Measurements from ENCODE around the gene HS3ST6. TPM values are rescaled to one million over a fixed set of nuclear protein-coding genes. Genes with fewer than 3 reads are reported as not detected.
"Not testable (repeated sequence)": the region's sequence is repeated elsewhere in the genome, so short reads cannot be mapped to it uniquely, and the experiment has no call there.

HS3ST6 gene
- total RNA-seq, 6 experiments from 2014 or later: not detected

- Mint-ChIP-seq H3K27me3 (ENCODE audit: insufficient read depth) (peaks cover 21% of the 10 kb centered on the region), H3K4me1 (ENCODE audit: low read depth) (no peaks in the 10 kb centered on the region), H3K36me3 (ENCODE audit: low read depth) (no peaks in the 10 kb centered on the region), H3K9me3 (no peaks in the 10 kb centered on the region), H3K27ac (no peak overlapping the region), H3K4me3 (no peak overlapping the region)
- no peak for TF ChIP-seq CTCF (IDR thresholded peaks at IDR 0.05)
- DNase-seq: no peak
Observed at GRCh38 chr16:1884889-1885288, 33.3 kb downstream of the HS3ST6 start.

GRCh38 chr16:1884155-1884760 is 34.0 kb downstream of the HS3ST6 start:
- no peaks in the 10 kb centered on the region for H3K9me3 Mint-ChIP-seq
- H3K4me1 Mint-ChIP-seq (ENCODE audit: low read depth): no peaks in the 10 kb centered on the region
- no peaks in the 10 kb centered on the region for H3K36me3 Mint-ChIP-seq (ENCODE audit: low read depth)
- no peak for DNase-seq
- peak; percentile 52 for TF ChIP-seq CTCF (IDR thresholded peaks at IDR 0.05)
- H3K27ac Mint-ChIP-seq: no peak overlapping the region
- no peak overlapping the region for H3K4me3 Mint-ChIP-seq
- H3K27me3 Mint-ChIP-seq (ENCODE audit: insufficient read depth): peaks cover 15% of the 10 kb centered on the region

GRCh38 chr16:1881172-1881571 is 37.0 kb downstream of the HS3ST6 start:
- not testable (repeated sequence) for DNase-seq

GRCh38 chr16:1879477-1879876 is 38.7 kb downstream of the HS3ST6 start:
- no peak for DNase-seq
- Mint-ChIP-seq H3K4me3 (no peak overlapping the region), H3K36me3 (ENCODE audit: low read depth) (no peaks in the 10 kb centered on the region), H3K4me1 (ENCODE audit: low read depth) (no peaks in the 10 kb centered on the region), H3K27ac (no peak overlapping the region), H3K27me3 (ENCODE audit: insufficient read depth) (peaks cover 23% of the 10 kb centered on the region), H3K9me3 (no peaks in the 10 kb centered on the region)
- TF ChIP-seq CTCF (IDR thresholded peaks at IDR 0.05): no peak

More at GRCh38 chr16:1881172-1881571, 37.0 kb downstream of the HS3ST6 start:
- H3K9me3 Mint-ChIP-seq; H3K4me3 Mint-ChIP-seq; H3K4me1 Mint-ChIP-seq (ENCODE audit: low read depth); H3K36me3 Mint-ChIP-seq (ENCODE audit: low read depth); H3K27ac Mint-ChIP-seq: not testable (repeated sequence)
- peaks cover 21% of the 10 kb centered on the region for H3K27me3 Mint-ChIP-seq (ENCODE audit: insufficient read depth)

- no peak for TF ChIP-seq CTCF (IDR thresholded peaks at IDR 0.05)
- Mint-ChIP-seq H3K27me3 (ENCODE audit: insufficient read depth) (peaks cover 24% of the 10 kb centered on the region), H3K4me1 (ENCODE audit: low read depth) (no peaks in the 10 kb centered on the region), H3K27ac (no peak overlapping the region), H3K4me3 (no peak overlapping the region), H3K9me3 (no peaks in the 10 kb centered on the region), H3K36me3 (ENCODE audit: low read depth) (no peaks in the 10 kb centered on the region)
- DNase-seq: no peak
Observed at GRCh38 chr16:1878256-1878655, 40.0 kb downstream of the HS3ST6 start.

- no peak for TF ChIP-seq CTCF (IDR thresholded peaks at IDR 0.05)
- no peak overlapping the region for H3K4me3 Mint-ChIP-seq
- no peaks in the 10 kb centered on the region for H3K4me1 Mint-ChIP-seq (ENCODE audit: low read depth)
- H3K27ac Mint-ChIP-seq: no peak overlapping the region
- H3K27me3 Mint-ChIP-seq (ENCODE audit: insufficient read depth): peaks cover 24% of the 10 kb centered on the region
- H3K36me3 Mint-ChIP-seq (ENCODE audit: low read depth): no peaks in the 10 kb centered on the region
- no peak for DNase-seq
- H3K9me3 Mint-ChIP-seq: no peaks in the 10 kb centered on the region
Observed at GRCh38 chr16:1877804-1878203, 40.4 kb downstream of the HS3ST6 start.

Data from HFFc6 (cell line).